Measurements from ENCODE around the gene STAG2.

DNA sequence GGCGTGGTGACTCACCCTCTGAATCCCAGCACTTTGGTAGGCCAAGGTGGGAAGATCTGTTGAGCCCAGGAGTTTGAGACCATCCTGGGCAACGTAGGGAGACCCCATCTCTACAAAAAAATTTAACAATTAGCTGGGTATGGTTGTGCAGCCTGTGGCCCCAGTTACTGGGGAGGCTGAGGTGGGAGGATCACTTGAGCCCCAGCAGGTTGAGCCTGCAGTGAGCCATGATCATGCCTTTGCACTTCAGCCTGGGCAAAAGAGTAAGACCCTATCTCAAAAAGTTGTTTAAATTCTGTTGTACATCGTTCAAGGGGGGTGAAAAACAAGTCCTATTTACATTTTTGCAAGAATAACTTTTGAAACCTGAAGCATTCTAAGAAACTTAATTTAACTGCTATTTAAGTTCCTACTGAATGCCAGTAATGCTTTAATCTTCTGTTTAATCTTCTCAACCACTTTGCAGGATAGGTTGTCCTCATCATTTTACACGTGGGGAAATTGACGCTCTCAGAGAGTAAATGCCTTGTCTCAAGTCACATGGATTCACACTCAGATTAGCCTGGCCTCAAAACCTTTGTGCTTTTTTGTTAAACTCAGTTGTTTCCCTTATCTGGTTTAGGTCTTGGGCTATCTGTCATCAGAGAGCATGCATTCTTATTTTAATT, 7.0 kb downstream of the STAG2 start:
- TF ChIP-seq, protein P1, sequence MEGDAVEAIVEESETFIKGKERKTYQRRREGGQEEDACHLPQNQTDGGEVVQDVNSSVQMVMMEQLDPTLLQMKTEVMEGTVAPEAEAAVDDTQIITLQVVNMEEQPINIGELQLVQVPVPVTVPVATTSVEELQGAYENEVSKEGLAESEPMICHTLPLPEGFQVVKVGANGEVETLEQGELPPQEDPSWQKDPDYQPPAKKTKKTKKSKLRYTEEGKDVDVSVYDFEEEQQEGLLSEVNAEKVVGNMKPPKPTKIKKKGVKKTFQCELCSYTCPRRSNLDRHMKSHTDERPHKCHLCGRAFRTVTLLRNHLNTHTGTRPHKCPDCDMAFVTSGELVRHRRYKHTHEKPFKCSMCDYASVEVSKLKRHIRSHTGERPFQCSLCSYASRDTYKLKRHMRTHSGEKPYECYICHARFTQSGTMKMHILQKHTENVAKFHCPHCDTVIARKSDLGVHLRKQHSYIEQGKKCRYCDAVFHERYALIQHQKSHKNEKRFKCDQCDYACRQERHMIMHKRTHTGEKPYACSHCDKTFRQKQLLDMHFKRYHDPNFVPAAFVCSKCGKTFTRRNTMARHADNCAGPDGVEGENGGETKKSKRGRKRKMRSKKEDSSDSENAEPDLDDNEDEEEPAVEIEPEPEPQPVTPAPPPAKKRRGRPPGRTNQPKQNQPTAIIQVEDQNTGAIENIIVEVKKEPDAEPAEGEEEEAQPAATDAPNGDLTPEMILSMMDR (conservative IDR thresholded peaks at IDR 0.05; ENCODE audit: low read depth, low read length): no peak
- no peak for TF ChIP-seq EZH2 (IDR thresholded peaks at IDR 0.05; ENCODE audit: low read length, unreplicated experiment)
- TF ChIP-seq EZH2phosphoT487 (IDR thresholded peaks at IDR 0.05; ENCODE audit: borderline replicate concordance, low read length): no peak
